ENCODE measurements around the gene RAD51B.

GRCh38 chr14:68263563-68264259 lies 444.1 kb downstream of the RAD51B start:
- TF ChIP-seq CTCF (IDR thresholded peaks at IDR 0.05; ENCODE audit: low read length) (no peak), EZH2 (optimal IDR thresholded peaks at IDR 0.05; ENCODE audit: low read depth, low read length) (no peak)
